Lung (tissue), 13 donors: ENCODE measurements around the gene ZBTB46. TPM values are rescaled to one million over a fixed set of nuclear protein-coding genes. Genes with fewer than 3 reads are reported as not detected.
A peak's percentile ranks its signal among the peaks of the same experiment; 100 is the strongest.

Experiments used
- ATAC-seq: fragments of 200-7000 bp; cut with Tn5 transposase; one replicate; pipeline ENCODE4 v1.9.1; 2020; ENCODE audit warnings: moderate number of reproducible peaks; ENCODE audit not compliant: insufficient read depth, low FRiP score
- DNase-seq, 3 donors: peaks; one replicate each; pipeline ENCODE4 v3.0.0-alpha.2; 2013 to 2017
- H3K27ac ChIP-seq, 2 donors: one replicate each; pipeline ENCODE4 v1.5.1; 2013; ENCODE audit warnings: mild to moderate bottlenecking in 2 of 2, moderate library complexity in 2 of 2, control low read depth in 1 of 2, inconsistent platforms in 1 of 2, low read depth in 1 of 2, low read length in 1 of 2
- H3K27me3 ChIP-seq, 3 donors: one replicate each; pipeline ENCODE4 v1.5.1; 2013; ENCODE audit warnings: low read length in 2 of 3; ENCODE audit not compliant: control insufficient read depth in 3 of 3, insufficient read depth in 3 of 3
- H3K36me3 ChIP-seq, 4 donors: one replicate each; pipeline ENCODE4 v1.5.1; 2013; ENCODE audit warnings: low read length in 4 of 4, mild to moderate bottlenecking in 1 of 4, moderate library complexity in 1 of 4; ENCODE audit not compliant: control insufficient read depth in 4 of 4, insufficient read depth in 4 of 4
- H3K4me1 ChIP-seq, 5 donors: one replicate each; pipeline ENCODE4 v1.5.1; 2013; ENCODE audit warnings: low read length in 5 of 5, mild to moderate bottlenecking in 2 of 5, moderate library complexity in 1 of 5; ENCODE audit not compliant: control insufficient read depth in 5 of 5, insufficient read depth in 5 of 5
- H3K4me3 ChIP-seq: one replicate; pipeline ENCODE4 v1.5.1; 2013; ENCODE audit warnings: mild to moderate bottlenecking, control low read depth, moderate library complexity
- H3K9ac ChIP-seq, 2 donors: one replicate each; pipeline ENCODE4 v1.5.1; 2013; ENCODE audit warnings: low read length in 2 of 2, control low read depth in 1 of 2; ENCODE audit not compliant: insufficient read depth in 1 of 2
- H3K9me3 ChIP-seq, 4 donors: one replicate each; pipeline ENCODE4 v1.5.1; 2013; ENCODE audit warnings: low read length in 3 of 4, mild to moderate bottlenecking in 1 of 4, moderate library complexity in 1 of 4; ENCODE audit not compliant: control insufficient read depth in 4 of 4, insufficient read depth in 3 of 4
- WGBS, 2 donors: extraction: QIAGEN DNeasy Blood & Tissue Kit; methylation state at CpG; one replicate each; pipeline ENCODE4 v1.1.7; 2013; 5-methylcytosine and 5-hydroxymethylcytosine counted together
- polyA plus RNA-seq, 2 donors: library from polyadenylated mRNA; stranded (reverse); fragments of 200-250 nt; gene quantifications; one replicate each; pipeline ENCODE4 v1.2.1, GENCODE V29; 2013
- small RNA-seq: library from RNA; depleted of rRNA; stranded (forward); fragments of <200 nt; gene quantifications from one replicate; pipeline ENCODE3, GENCODE V24; 2014; ENCODE audit warnings: low replicate concordance
- total RNA-seq, 2 donors: library from RNA; depleted of rRNA in 1 of 2; stranded (reverse); fragments of >200 nt in 1 of 2; gene quantifications; one replicate each; pipeline ENCODE4 v1.2.1, GENCODE V29; 2014 to 2021
- TF ChIP-seq, protein P1 (sequence below): IDR thresholded peaks from 2 replicates; pipeline ENCODE4 v1.5.1; 2012; ENCODE audit warnings: mild to moderate bottlenecking; ENCODE audit errors: control extremely low read depth, extremely low read depth
- donor health status: control.
- donor health status: control.
- donor health status: Bipolar disorder and iron deficiency.
- donor health status: healthy.
- donor health status: DM: yes; HTN: yes; CAD: no.

ZBTB46 gene
- total and polyA plus RNA-seq, 4 donors: 3.4 to 15.3 (median 7.6) TPM

DNA sequence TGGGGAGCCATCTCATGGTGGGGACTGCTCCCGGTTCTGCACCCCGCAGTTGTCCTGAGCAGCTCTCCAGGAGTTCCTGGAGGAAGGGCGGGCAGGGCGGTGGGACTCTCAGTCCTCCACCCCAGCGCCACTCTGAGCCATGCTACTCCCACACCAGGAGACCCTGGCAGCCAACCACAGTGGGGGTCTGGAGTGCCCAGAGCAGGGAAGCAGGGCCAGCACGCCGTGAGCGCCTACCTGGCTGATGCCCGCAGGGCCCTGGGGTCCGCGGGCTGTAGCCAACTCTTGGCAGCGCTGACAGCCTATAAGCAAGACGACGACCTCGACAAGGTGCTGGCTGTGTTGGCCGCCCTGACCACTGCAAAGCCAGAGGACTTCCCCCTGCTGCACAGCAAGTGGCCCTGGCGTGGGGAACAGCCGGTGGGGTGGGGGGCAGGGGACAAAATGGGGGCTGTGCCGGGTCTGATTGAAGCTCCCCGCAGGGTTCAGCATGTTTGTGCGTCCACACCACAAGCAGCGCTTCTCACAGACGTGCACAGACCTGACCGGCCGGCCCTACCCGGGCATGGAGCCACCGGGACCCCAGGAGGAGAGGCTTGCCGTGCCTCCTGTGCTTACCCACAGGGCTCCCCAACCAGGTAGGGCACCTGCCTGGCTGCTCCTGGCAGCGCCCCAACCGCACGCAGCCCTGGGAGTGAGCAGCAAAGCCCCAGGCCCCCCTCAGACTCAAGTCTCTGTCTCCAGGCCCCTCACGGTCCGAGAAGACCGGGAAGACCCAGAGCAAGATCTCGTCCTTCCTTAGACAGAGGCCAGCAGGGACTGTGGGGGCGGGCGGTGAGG, 136.3 kb downstream of the ZBTB46 start:
- DNase-seq: no peak
- 95% methylated on average over 37 of the region's 37 CpGs for WGBS, 2 donors
- H3K27ac ChIP-seq: no peak overlapping the region
- H3K9me3 ChIP-seq: no peaks in the 10 kb centered on the region
- no peak for ATAC-seq
- H3K4me3 ChIP-seq: no peak overlapping the region
- no peaks in the 10 kb centered on the region for H3K27me3 ChIP-seq
- no peak overlapping the region for H3K9ac ChIP-seq
- H3K36me3 ChIP-seq: peaks cover 0 to 32% (median 5%) of the 10 kb centered on the region in 4 donors
- peaks cover 0 to 36% (median 0%) of the 10 kb centered on the region in 5 donors for H3K4me1 ChIP-seq
- TF ChIP-seq, protein P1, sequence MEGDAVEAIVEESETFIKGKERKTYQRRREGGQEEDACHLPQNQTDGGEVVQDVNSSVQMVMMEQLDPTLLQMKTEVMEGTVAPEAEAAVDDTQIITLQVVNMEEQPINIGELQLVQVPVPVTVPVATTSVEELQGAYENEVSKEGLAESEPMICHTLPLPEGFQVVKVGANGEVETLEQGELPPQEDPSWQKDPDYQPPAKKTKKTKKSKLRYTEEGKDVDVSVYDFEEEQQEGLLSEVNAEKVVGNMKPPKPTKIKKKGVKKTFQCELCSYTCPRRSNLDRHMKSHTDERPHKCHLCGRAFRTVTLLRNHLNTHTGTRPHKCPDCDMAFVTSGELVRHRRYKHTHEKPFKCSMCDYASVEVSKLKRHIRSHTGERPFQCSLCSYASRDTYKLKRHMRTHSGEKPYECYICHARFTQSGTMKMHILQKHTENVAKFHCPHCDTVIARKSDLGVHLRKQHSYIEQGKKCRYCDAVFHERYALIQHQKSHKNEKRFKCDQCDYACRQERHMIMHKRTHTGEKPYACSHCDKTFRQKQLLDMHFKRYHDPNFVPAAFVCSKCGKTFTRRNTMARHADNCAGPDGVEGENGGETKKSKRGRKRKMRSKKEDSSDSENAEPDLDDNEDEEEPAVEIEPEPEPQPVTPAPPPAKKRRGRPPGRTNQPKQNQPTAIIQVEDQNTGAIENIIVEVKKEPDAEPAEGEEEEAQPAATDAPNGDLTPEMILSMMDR: no peak

DNA sequence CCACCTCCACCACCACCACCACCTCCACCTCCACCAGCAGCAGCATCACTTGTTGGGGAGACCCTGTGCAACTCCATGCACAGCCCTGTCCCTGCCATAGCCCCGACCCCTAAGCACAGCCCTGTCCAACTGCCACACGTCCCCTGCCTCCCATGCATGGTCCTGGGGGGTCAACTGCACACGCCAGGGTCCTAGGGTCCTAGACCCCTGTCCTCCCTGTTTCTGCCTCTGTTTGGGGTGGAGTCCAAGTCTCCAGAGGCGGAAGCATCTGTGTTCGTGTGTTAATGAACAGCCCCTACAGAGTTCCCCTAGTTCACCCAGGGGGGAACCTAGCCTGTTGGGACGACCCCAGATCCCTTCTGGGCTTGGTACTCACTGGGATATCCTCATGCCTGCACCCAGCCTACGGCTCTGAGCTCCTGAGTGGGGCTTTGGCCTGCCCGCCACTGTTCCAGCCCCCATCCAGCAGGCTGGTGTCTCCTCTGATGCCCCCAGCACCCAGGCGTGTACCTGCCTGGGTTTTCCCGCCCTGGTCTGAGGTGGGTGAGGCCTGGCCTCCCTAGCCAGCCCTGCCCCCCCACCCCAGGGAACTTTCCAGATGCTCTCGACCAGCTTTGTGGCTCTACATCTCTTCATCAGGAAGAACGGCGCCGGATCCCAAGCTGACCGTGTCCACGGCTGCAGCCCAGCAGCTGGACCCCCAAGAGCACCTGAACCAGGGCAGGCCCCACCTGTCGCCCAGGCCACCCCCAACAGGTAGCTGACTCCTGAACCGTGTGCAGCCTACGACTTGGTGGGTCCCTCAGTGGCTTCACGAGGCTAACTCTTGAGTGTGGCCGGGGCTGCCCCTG, 137.1 kb downstream of the ZBTB46 start:
- Histone ChIP-seq H3K4me3 (no peak overlapping the region), H3K9ac (no peak overlapping the region), H3K4me1 (peaks cover 0 to 30% (median 0%) of the 10 kb centered on the region in 5 donors), H3K27ac (no peak overlapping the region), H3K9me3 (no peaks in the 10 kb centered on the region), H3K27me3 (no peaks in the 10 kb centered on the region), H3K36me3 (peaks cover 0 to 30% (median 5%) of the 10 kb centered on the region in 4 donors)
- 90 to 96% methylated on average over 20 to 21 of the region's 21 CpGs for WGBS, 2 donors
- TF ChIP-seq, protein P1: no peak
- DNase-seq (peak; percentile 58 to 74 (median 59)), ATAC-seq (no peak)

Small RNA genes lying within 50 kb of the gene (small RNA-seq; reads per million reads assigned to genes)
- not detected for gene LIME1
- not detected for gene TNFRSF6B

Other genes with a start within 250 kb of the ZBTB46 start
- 10 to 100 TPM in 1 of 2 donors, 1 to 10 TPM in 1; 7.6 to 12.9 TPM for gene GMEB2, start 204.2 kb downstream of the ZBTB46 start, total RNA-seq
- 10 to 100 TPM in 1 of 2 donors, 1 to 10 TPM in 1; 9.0 to 11.6 TPM for gene GMEB2, start 204.2 kb downstream of the ZBTB46 start, polyA plus RNA-seq
- gene STMN3, start 177.8 kb downstream of the ZBTB46 start, total RNA-seq: 10 to 100 TPM; 15.8 to 18.2 TPM
- 10 to 100 TPM; 13.6 to 20.9 TPM for gene STMN3, start 177.8 kb downstream of the ZBTB46 start, polyA plus RNA-seq
- gene RTEL1, start 173.0 kb downstream of the ZBTB46 start, total RNA-seq: 10 to 100 TPM; 19.7 to 45.8 TPM
- 10 to 100 TPM; 12.4 to 15.6 TPM for gene RTEL1, start 173.0 kb downstream of the ZBTB46 start, polyA plus RNA-seq
- 10 to 100 TPM in 1 of 2 donors, 1 to 10 TPM in 1; 1.6 to 19.8 TPM for gene TNFRSF6B, start 134.6 kb downstream of the ZBTB46 start, total RNA-seq
- gene TNFRSF6B, start 134.6 kb downstream of the ZBTB46 start, polyA plus RNA-seq: 100 to 1,000 TPM in 1 of 2 donors, 10 to 100 TPM in 1; 45.5 to 195 TPM
- gene ARFRP1, start 123.3 kb downstream of the ZBTB46 start, total RNA-seq: 10 to 100 TPM; 29.8 to 56.0 TPM
- 10 to 100 TPM; 43.9 to 50.8 TPM for gene ARFRP1, start 123.3 kb downstream of the ZBTB46 start, polyA plus RNA-seq
- gene ZGPAT, start 123.2 kb downstream of the ZBTB46 start, total RNA-seq: 10 to 100 TPM; 18.3 to 32.9 TPM
- 10 to 100 TPM; 34.5 to 45.0 TPM for gene ZGPAT, start 123.2 kb downstream of the ZBTB46 start, polyA plus RNA-seq
- 1 to 10 TPM; 6.2 to 9.0 TPM for gene LIME1, start 94.6 kb downstream of the ZBTB46 start, total RNA-seq
- 10 to 100 TPM; 11.3 to 19.9 TPM for gene LIME1, start 94.6 kb downstream of the ZBTB46 start, polyA plus RNA-seq
- 100 to 1,000 TPM in 1 of 2 donors, 10 to 100 TPM in 1; 18.8 to 121 TPM for gene SLC2A4RG, start 91.5 kb downstream of the ZBTB46 start, total RNA-seq
- gene SLC2A4RG, start 91.5 kb downstream of the ZBTB46 start, polyA plus RNA-seq: 10 to 100 TPM; 41.6 to 81.1 TPM
- not detected for gene ABHD16B, start 30.2 kb upstream of the ZBTB46 start, total RNA-seq
- gene ABHD16B, start 30.2 kb upstream of the ZBTB46 start, polyA plus RNA-seq: 1 to 10 TPM in 1 of 2 donors, under 1 TPM in 1; 0.89 to 1.5 TPM
- gene TPD52L2, start 34.0 kb upstream of the ZBTB46 start, total RNA-seq: 10 to 100 TPM; 66.2 to 92.4 TPM
- 100 to 1,000 TPM in 1 of 2 donors, 10 to 100 TPM in 1; 66.2 to 130 TPM for gene TPD52L2, start 34.0 kb upstream of the ZBTB46 start, polyA plus RNA-seq
- 10 to 100 TPM; 25.1 to 64.5 TPM for gene DNAJC5, start 63.9 kb upstream of the ZBTB46 start, total RNA-seq
- gene DNAJC5, start 63.9 kb upstream of the ZBTB46 start, polyA plus RNA-seq: 10 to 100 TPM; 26.5 to 48.2 TPM
- 10 to 100 TPM; 33.6 to 42.7 TPM for gene UCKL1, start 125.2 kb upstream of the ZBTB46 start, total RNA-seq
- gene UCKL1, start 125.2 kb upstream of the ZBTB46 start, polyA plus RNA-seq: 10 to 100 TPM; 34.8 to 37.5 TPM
- gene ZNF512B, start 138.7 kb upstream of the ZBTB46 start, total RNA-seq: 10 to 100 TPM; 10.7 to 18.9 TPM
- gene ZNF512B, start 138.7 kb upstream of the ZBTB46 start, polyA plus RNA-seq: 10 to 100 TPM in 1 of 2 donors, 1 to 10 TPM in 1; 8.7 to 13.0 TPM
- gene SAMD10, start 148.4 kb upstream of the ZBTB46 start, total RNA-seq: 1 to 10 TPM; 2.3 to 6.4 TPM
- 1 to 10 TPM; 4.7 to 6.8 TPM for gene SAMD10, start 148.4 kb upstream of the ZBTB46 start, polyA plus RNA-seq
- 10 to 100 TPM; 61.2 to 65.0 TPM for gene PRPF6, start 149.9 kb upstream of the ZBTB46 start, total RNA-seq
- gene PRPF6, start 149.9 kb upstream of the ZBTB46 start, polyA plus RNA-seq: 10 to 100 TPM; 43.6 to 47.1 TPM
- 1 to 10 TPM; 1.3 to 2.0 TPM for gene C20orf204, start 204.9 kb upstream of the ZBTB46 start, total RNA-seq
- under 1 TPM; 0.50 to 0.63 TPM for gene C20orf204, start 204.9 kb upstream of the ZBTB46 start, polyA plus RNA-seq
- gene SOX18, start 218.4 kb upstream of the ZBTB46 start, total RNA-seq: 10 to 100 TPM; 12.1 to 52.2 TPM
- 10 to 100 TPM; 26.9 to 31.7 TPM for gene SOX18, start 218.4 kb upstream of the ZBTB46 start, polyA plus RNA-seq
- 10 to 100 TPM; 28.5 to 32.8 TPM for gene TCEA2, start 231.9 kb upstream of the ZBTB46 start, total RNA-seq
- 10 to 100 TPM; 18.3 to 32.9 TPM for gene TCEA2, start 231.9 kb upstream of the ZBTB46 start, polyA plus RNA-seq
- 10 to 100 TPM; 15.1 to 50.7 TPM for gene RGS19, start 248.3 kb upstream of the ZBTB46 start, total RNA-seq
- 10 to 100 TPM; 19.5 to 99.0 TPM for gene RGS19, start 248.3 kb upstream of the ZBTB46 start, polyA plus RNA-seq
- gene OPRL1, start 248.8 kb upstream of the ZBTB46 start, total RNA-seq: 1 to 10 TPM; 1.6 to 2.5 TPM
- 1 to 10 TPM in 1 of 2 donors, under 1 TPM in 1; 0.45 to 3.1 TPM for gene OPRL1, start 248.8 kb upstream of the ZBTB46 start, polyA plus RNA-seq